ENCODE measurements around the gene SMDT1.
"Not testable (repeated sequence)": the region's sequence is repeated elsewhere in the genome, so short reads cannot be mapped to it uniquely, and the experiment has no call there.

SMDT1 gene

GRCh38 chr22:42115420-42115830 lies 35.9 kb downstream of the SMDT1 start:
- DNase-seq = not testable (repeated sequence)

DNA sequence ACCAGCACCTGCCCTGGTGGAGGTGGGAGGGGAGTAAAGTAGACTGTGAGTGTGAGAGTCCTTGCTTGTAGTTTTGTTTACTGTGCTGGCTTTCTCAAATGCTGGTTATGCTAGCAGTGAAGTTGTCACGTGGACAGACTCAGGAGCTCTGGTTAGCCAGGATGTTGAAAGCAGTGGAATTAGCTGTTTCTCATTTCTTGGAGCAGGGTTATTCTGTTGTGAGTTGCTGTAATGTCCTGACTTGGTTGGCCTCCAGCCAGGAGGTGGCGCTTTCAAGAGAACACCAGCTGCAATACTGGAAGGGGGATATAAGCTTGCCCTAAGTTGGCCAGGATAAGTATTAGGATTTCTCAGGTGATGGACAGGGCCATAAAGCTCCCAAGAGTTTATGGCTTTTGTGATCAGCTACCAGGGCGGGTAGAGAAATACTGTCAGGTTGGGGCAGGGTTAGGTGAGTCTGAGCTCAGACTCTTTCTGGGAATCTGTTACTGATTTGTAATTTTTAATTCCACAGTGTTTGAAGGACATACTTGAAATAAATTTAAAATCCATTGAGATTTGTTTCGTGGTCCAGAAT lies 37.4 kb downstream of the SMDT1 start:
- DNase-seq = no peak

GRCh38 chr22:42120231-42121021 lies 40.9 kb downstream of the SMDT1 start:
- DNase-seq = not testable (repeated sequence)

DNA sequence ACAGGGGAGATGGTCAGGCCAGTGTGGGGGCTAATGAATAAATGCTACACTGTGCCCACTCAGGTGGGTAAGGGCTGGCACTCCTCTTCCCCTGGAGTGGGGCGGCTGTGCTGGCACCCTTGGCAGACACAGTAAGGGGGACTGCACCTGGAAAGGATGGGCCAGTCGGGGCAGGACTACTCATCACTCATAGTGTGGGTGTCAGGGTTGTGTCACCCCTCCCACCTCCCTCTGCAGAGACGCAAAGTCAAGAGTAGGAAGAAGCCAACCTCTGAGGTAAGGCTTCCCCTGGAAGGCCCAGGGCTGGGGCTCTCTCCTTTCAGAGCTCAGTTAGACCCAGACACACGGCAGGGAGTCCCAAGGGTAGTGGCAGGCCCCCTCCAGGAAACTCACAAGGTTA lies 44.0 kb downstream of the SMDT1 start:
- DNase-seq = not testable (repeated sequence)

DNA sequence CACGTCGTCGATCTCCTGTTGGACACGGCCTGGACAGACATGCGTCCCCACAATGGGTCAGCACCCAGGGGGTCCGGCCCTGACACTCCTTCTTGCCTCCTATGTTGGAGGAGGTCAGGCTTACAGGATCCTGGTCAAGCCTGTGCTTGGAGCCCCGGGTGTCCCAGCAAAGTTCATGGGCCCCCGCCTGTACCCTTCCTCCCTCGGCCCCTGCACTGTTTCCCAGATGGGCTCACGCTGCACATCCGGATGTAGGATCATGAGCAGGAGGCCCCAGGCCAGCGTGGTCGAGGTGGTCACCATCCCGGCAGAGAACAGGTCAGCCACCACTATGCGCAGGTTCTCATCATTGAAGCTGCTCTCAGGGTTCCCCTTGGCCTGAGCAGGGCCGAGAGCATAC lies 48.1 kb downstream of the SMDT1 start:
- no peak for DNase-seq

DNA sequence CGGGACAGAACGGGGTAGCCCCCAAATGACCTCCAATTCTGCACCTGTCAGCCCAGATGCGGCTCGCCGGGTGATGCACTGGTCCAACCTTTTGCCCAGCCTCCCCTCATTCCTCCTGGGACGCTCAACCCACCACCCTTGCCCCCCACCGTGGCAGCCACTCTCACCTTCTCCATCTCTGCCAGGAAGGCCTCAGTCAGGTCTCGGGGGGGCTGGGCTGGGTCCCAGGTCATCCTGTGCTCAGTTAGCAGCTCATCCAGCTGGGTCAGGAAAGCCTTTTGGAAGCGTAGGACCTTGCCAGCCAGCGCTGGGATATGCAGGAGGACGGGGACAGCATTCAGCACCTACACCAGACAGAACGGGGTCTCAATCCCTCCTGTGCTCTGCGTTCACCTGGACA lies 48.5 kb downstream of the SMDT1 start:
- DNase-seq = not testable (repeated sequence)

DNA sequence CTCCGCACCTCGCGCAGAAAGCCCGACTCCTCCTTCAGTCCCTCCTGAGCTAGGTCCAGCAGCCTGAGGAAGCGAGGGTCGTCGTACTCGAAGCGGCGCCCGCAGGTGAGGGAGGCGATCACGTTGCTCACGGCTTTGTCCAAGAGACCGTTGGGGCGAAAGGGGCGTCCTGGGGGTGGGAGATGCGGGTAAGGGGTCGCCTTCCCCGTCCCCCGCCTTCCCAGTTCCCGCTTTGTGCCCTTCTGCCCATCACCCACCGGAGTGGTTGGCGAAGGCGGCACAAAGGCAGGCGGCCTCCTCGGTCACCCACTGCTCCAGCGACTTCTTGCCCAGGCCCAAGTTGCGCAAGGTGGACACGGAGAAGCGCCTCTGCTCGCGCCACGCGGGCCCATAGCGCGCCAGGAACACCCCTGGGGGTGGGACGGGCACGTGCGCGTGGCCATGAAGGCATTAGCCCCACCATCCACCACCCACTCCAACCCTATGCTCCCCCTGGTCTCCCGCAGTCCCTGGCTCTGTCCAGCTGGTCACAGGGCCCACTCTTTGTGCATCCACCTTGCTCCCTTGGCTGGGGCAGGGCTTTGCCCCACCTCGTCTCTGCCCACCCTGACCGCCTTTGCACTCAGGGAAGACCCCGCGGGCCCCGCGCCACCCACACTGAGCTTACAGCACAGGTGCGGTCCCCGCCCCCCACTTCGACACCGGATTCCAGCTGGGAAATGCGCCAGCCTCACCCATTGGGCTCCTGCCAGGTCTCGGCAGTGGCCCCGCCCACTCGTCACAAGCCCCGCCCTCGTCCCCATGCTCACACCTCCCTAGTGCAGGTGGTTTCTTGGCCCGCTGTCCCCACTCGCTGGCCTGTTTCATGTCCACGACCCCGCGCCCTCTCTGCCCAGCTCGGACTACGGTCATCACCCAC lies 49.5 kb downstream of the SMDT1 start:
- DNase-seq = not testable (repeated sequence)

GRCh38 chr22:42130182-42130581 lies 50.7 kb downstream of the SMDT1 start:
- DNase-seq = not testable (repeated sequence)

DNA sequence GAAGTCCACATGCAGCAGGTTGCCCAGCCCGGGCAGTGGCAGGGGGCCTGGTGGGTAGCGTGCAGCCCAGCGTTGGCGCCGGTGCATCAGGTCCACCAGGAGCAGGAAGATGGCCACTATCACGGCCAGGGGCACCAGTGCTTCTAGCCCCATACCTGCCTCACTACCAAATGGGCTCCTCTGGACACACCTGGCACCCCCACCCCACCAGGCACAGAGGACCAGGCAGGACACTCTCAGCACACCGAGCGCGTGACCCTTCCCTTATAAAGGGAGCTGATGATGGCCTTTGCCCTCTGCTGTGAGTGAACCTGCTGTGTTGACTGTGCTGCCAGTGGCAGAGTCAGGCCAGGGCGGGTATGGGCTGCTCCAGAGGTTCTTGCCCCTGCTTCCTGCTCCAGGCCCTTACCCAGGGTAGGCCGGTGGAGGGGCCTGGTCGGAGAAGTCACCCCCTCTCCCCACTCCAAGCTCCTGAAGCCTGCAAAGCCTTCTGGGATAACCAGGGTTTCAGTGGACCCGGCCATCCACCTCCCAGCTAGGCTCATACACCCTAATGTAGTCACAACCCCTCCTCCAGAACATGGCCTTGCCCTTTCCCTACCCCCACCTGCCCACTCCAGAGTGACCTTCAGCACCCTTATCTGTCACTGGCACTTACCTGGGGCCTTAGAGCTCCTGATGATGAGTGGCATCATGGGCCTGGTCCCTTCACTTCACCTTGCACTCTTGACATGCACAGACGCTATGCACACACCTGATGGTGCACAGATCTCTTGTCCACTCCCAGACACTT lies 51.3 kb downstream of the SMDT1 start, which contains the start of gene CYP2D6:
CYP2D6 (minus strand) TSS at position 172 of the 793 bp plus-strand sequence; CDS start at position 153, 19 bp downstream.
- DNase-seq = not testable (repeated sequence)

DNA sequence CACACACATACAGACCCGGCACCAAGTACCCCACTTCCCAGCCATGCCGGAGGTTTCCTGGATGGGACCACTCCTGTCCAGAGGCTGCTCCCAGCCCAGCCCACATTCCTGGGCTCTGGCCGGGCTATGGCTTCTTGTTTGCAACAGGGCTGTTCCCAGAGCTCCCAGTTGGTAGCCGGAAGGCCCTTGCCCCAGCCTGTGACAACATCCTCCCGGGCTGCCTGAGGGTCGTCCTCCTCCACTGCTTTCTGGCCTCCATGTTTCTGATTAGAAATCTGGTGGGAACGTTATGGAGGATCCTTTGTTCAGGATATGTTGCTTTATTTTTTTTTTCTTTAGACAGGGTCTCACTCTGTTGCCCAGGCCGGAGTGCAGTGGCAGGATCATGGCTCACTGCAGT lies 52.1 kb downstream of the SMDT1 start:
- DNase-seq = no peak

DNA sequence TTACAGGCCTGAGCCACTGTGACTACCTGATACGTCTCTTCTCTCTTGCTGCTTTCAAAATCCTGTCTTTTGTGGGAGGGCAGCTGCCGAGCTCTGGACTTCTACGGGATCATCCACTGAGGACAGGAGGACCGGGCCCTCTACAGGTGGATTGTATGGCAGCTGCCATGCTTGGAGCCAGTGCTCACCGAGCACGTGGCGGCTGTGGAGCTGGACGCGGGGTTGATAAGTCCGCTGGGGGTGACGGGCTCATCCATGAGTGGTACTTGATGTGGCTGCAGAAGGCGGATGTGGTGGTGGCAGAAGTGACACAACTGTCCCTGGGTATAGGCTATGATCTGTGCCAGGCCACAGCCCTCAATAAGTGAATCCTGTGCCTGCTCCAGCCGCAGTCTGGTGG lies 53.0 kb downstream of the SMDT1 start:
- DNase-seq = no peak
